ENCODE measurements around the gene SOST.

GRCh38 chr17:43728081-43728480 is 30.5 kb downstream of the SOST start:
- TF ChIP-seq CTCF (IDR thresholded peaks at IDR 0.05) (no peak), POLR2AphosphoS5 (IDR thresholded peaks at IDR 0.05) (no peak)
